Stimulated activated effector memory CD8-positive, alpha-beta T cell treated with anti-CD3 and anti-CD28 coated beads, Interleukin-12 subunit alpha, Interleukin-12 subunit beta, amount 100 ng/mL, for 72 hours (primary cell): ENCODE data around the gene RGS12.
A peak's percentile ranks its signal among the peaks of the same experiment; 100 is the strongest.

Source experiments
- ATAC-seq: fragments of 150-1000 bp; cut with Tn5 transposase; 2 replicates; pipeline ENCODE4 v1.10.0; 2021
- DNase-seq, 2 donors: peaks; one replicate each; pipeline ENCODE4 v3.0.0; 2021 to 2022; ENCODE audit warnings: low spot score in 2 of 2
- H3K27ac Mint-ChIP-seq: one replicate; pipeline ENCODE4 v1.8.0; 2022; ENCODE audit warnings: mild to moderate bottlenecking, mixed read lengths
- H3K36me3 Mint-ChIP-seq: one replicate; pipeline ENCODE4 v1.8.0; 2022; ENCODE audit warnings: mild to moderate bottlenecking, mixed read lengths
- H3K4me1 Mint-ChIP-seq: one replicate; pipeline ENCODE4 v1.8.0; 2022; ENCODE audit warnings: mixed read lengths
- H3K4me3 Mint-ChIP-seq: one replicate; pipeline ENCODE4 v1.8.0; 2022; ENCODE audit warnings: mild to moderate bottlenecking, mixed read lengths
- H3K9me3 Mint-ChIP-seq: one replicate; pipeline ENCODE4 v1.8.0; 2022; ENCODE audit warnings: mixed read lengths

RGS12 gene

GRCh38 chr4:3307060-3307459, 14.2 kb downstream of the RGS12 start:
- no peak for ATAC-seq
- peaks cover 35% of the 10 kb centered on the region for H3K4me1 Mint-ChIP-seq

GRCh38 chr4:3307486-3307885, 14.7 kb downstream of the RGS12 start:
- Mint-ChIP-seq H3K36me3 (no peaks in the 10 kb centered on the region), H3K27ac (no peak overlapping the region)
- ATAC-seq: no peak

More at GRCh38 chr4:3307060-3307459, 14.2 kb downstream of the RGS12 start:
- Mint-ChIP-seq H3K9me3 (no peaks in the 10 kb centered on the region), H3K27ac (no peak overlapping the region), H3K36me3 (no peaks in the 10 kb centered on the region), H3K4me3 (no peak overlapping the region)
- DNase-seq: no peak

GRCh38 chr4:3307891-3308575, 15.2 kb downstream of the RGS12 start:
- Mint-ChIP-seq H3K4me3 (no peak overlapping the region), H3K9me3 (no peaks in the 10 kb centered on the region), H3K4me1 (peaks cover 25% of the 10 kb centered on the region), H3K36me3 (no peaks in the 10 kb centered on the region), H3K27ac (peak overlapping the region; percentile 43)
- ATAC-seq (no peak), DNase-seq (no peak)

More at GRCh38 chr4:3307486-3307885, 14.7 kb downstream of the RGS12 start:
- Mint-ChIP-seq H3K4me3 (no peak overlapping the region), H3K4me1 (peaks cover 31% of the 10 kb centered on the region), H3K9me3 (no peaks in the 10 kb centered on the region)
- DNase-seq: no peak

GRCh38 chr4:3308691-3309090, 15.9 kb downstream of the RGS12 start:
- DNase-seq: no peak
- Mint-ChIP-seq H3K4me3 (no peak overlapping the region), H3K9me3 (no peaks in the 10 kb centered on the region), H3K4me1 (peaks cover 19% of the 10 kb centered on the region), H3K27ac (peak overlapping the region; percentile 43), H3K36me3 (no peaks in the 10 kb centered on the region)
- no peak for ATAC-seq

GRCh38 chr4:3310301-3311094, 17.7 kb downstream of the RGS12 start:
- H3K36me3 Mint-ChIP-seq: no peaks in the 10 kb centered on the region
- no peak for DNase-seq
- no peak for ATAC-seq
- H3K4me3 Mint-ChIP-seq: no peak overlapping the region
- H3K9me3 Mint-ChIP-seq: no peaks in the 10 kb centered on the region
- no peak overlapping the region for H3K27ac Mint-ChIP-seq
- H3K4me1 Mint-ChIP-seq: peaks cover 11% of the 10 kb centered on the region

- Mint-ChIP-seq H3K9me3 (no peaks in the 10 kb centered on the region), H3K4me3 (no peak overlapping the region), H3K36me3 (no peaks in the 10 kb centered on the region), H3K4me1 (peaks cover 5% of the 10 kb centered on the region), H3K27ac (no peak overlapping the region)
- ATAC-seq: peak; percentile 34
- no peak for DNase-seq
Observed at GRCh38 chr4:3311095-3311372, 18.2 kb downstream of the RGS12 start.

GRCh38 chr4:3311489-3312171, 18.8 kb downstream of the RGS12 start:
- Mint-ChIP-seq H3K36me3 (no peaks in the 10 kb centered on the region), H3K4me3 (no peak overlapping the region), H3K27ac (no peak overlapping the region), H3K9me3 (no peaks in the 10 kb centered on the region), H3K4me1 (no peaks in the 10 kb centered on the region)
- no peak for DNase-seq
- ATAC-seq: no peak

GRCh38 chr4:3312362-3312761, 19.5 kb downstream of the RGS12 start:
- no peak overlapping the region for H3K4me3 Mint-ChIP-seq
- DNase-seq (no peak), ATAC-seq (no peak)
- no peaks in the 10 kb centered on the region for H3K36me3 Mint-ChIP-seq
- no peak overlapping the region for H3K27ac Mint-ChIP-seq
- no peaks in the 10 kb centered on the region for H3K9me3 Mint-ChIP-seq
- H3K4me1 Mint-ChIP-seq: no peaks in the 10 kb centered on the region

- no peak overlapping the region for H3K27ac Mint-ChIP-seq
- H3K4me3 Mint-ChIP-seq: no peak overlapping the region
- DNase-seq (no peak), ATAC-seq (no peak)
- no peaks in the 10 kb centered on the region for H3K36me3 Mint-ChIP-seq
- no peaks in the 10 kb centered on the region for H3K9me3 Mint-ChIP-seq
- H3K4me1 Mint-ChIP-seq: no peaks in the 10 kb centered on the region
Observed at GRCh38 chr4:3313139-3313538, 20.3 kb downstream of the RGS12 start.

- Mint-ChIP-seq H3K36me3 (no peaks in the 10 kb centered on the region), H3K4me3 (no peak overlapping the region), H3K27ac (no peak overlapping the region), H3K4me1 (no peaks in the 10 kb centered on the region), H3K9me3 (no peaks in the 10 kb centered on the region)
- no peak for DNase-seq
- no peak for ATAC-seq
Observed at GRCh38 chr4:3313556-3314228, 20.9 kb downstream of the RGS12 start.

GRCh38 chr4:3314706-3315260, 22.0 kb downstream of the RGS12 start:
- H3K4me1 Mint-ChIP-seq: no peaks in the 10 kb centered on the region
- ATAC-seq: no peak
- no peaks in the 10 kb centered on the region for H3K9me3 Mint-ChIP-seq
- DNase-seq: no peak
- no peak overlapping the region for H3K4me3 Mint-ChIP-seq
- H3K27ac Mint-ChIP-seq: no peak overlapping the region
- H3K36me3 Mint-ChIP-seq: no peaks in the 10 kb centered on the region

GRCh38 chr4:3315566-3315965, 22.7 kb downstream of the RGS12 start:
- Mint-ChIP-seq H3K27ac (no peak overlapping the region), H3K9me3 (no peaks in the 10 kb centered on the region), H3K4me3 (no peak overlapping the region), H3K4me1 (no peaks in the 10 kb centered on the region), H3K36me3 (no peaks in the 10 kb centered on the region)
- DNase-seq: no peak
- ATAC-seq: no peak

- ATAC-seq (no peak), DNase-seq (no peak)
- H3K4me3 Mint-ChIP-seq: no peak overlapping the region
- no peaks in the 10 kb centered on the region for H3K36me3 Mint-ChIP-seq
- H3K9me3 Mint-ChIP-seq: no peaks in the 10 kb centered on the region
- H3K27ac Mint-ChIP-seq: no peak overlapping the region
- no peaks in the 10 kb centered on the region for H3K4me1 Mint-ChIP-seq
Observed at GRCh38 chr4:3316146-3316545, 23.3 kb downstream of the RGS12 start.

GRCh38 chr4:3317011-3317655, 24.3 kb downstream of the RGS12 start:
- Mint-ChIP-seq H3K36me3 (no peaks in the 10 kb centered on the region), H3K27ac (no peak overlapping the region), H3K4me3 (no peak overlapping the region), H3K4me1 (no peaks in the 10 kb centered on the region), H3K9me3 (no peaks in the 10 kb centered on the region)
- ATAC-seq (no peak), DNase-seq (no peak)
